ENCODE measurements around the gene KDM2B.

GRCh38 chr12:121504505-121504904 lies 76.3 kb downstream of the KDM2B start:
- TF ChIP-seq CTCF (optimal IDR thresholded peaks at IDR 0.05 in 1 of 3, IDR thresholded peaks at IDR 0.05 in 1 of 3, conservative IDR thresholded peaks at IDR 0.05 in 1 of 3; ENCODE audit: extremely low read depth in 1 of 3, insufficient read depth in 2 of 3, low read length in 3 of 3) (no peak), EZH2 (IDR thresholded peaks at IDR 0.05; ENCODE audit: low read length) (no peak)

Data from keratinocyte (primary cell).